ENCODE data around the gene FCGBP. TPM values are rescaled to one million over a fixed set of nuclear protein-coding genes. Genes with fewer than 3 reads are reported as not detected.
A peak's percentile ranks its signal among the peaks of the same experiment; 100 is the strongest.

The FCGBP gene
- polyA plus RNA-seq, 1 donor (not counting 4 experiments of a cell fraction or from before 2014, with no cell fraction given), result 0.10 TPM

GRCh38 chr19:39969266-39969665 is 34.8 kb upstream of the FCGBP start:
- FAIRE-seq (no peak), DNase-seq (ENCODE audit: low read depth, low spot score) (no peak)
- Histone ChIP-seq H3K27me3 (ENCODE audit: control insufficient read depth, extremely low read depth, insufficient read depth, low read length) (no peaks in the 10 kb centered on the region), H3K4me1 (ENCODE audit: control insufficient read depth, extremely low read depth, insufficient read depth, low read length) (peaks cover 17% of the 10 kb centered on the region), H3K4me3 (ENCODE audit: control insufficient read depth in 2 of 3, extremely low read depth in 1 of 3, insufficient read depth in 2 of 3, low read depth in 1 of 3, low read length in 3 of 3) (no peak overlapping the region), H3K4me2 (ENCODE audit: control insufficient read depth, extremely low read depth, insufficient read depth, low read depth, low read length) (peak overlapping the region; percentile 99), H3K36me3 (ENCODE audit: control insufficient read depth in 2 of 2, extremely low read depth in 1 of 2, insufficient read depth in 2 of 2, low read length in 2 of 2) (peaks cover 12 to 17% of the 10 kb centered on the region in 2 experiments), H3K9ac (ENCODE audit: control insufficient read depth, extremely low read depth, insufficient read depth, low read length) (no peak overlapping the region), H2AFZ (ENCODE audit: control insufficient read depth, low read length) (peak overlapping the region; percentile 23), H3K9me3 (ENCODE audit: control insufficient read depth, low read depth, low read length) (no peaks in the 10 kb centered on the region), H4K20me1 (ENCODE audit: control insufficient read depth, extremely low read depth, insufficient read depth, low read length) (no peaks in the 10 kb centered on the region), H3K79me2 (ENCODE audit: control insufficient read depth, insufficient read depth, low read length) (peaks cover 29% of the 10 kb centered on the region), H3K9me1 (ENCODE audit: control insufficient read depth, extremely low read depth, insufficient read depth, low read length) (no peaks in the 10 kb centered on the region), H3K27ac (ENCODE audit: control insufficient read depth, insufficient read depth, low read length) (peak overlapping the region; percentile 92)
- TF ChIP-seq CTCF (optimal IDR thresholded peaks at IDR 0.05 in 1 of 3, IDR thresholded peaks at IDR 0.05 in 1 of 3, conservative IDR thresholded peaks at IDR 0.05 in 1 of 3; ENCODE audit: extremely low read depth in 1 of 3, insufficient read depth in 2 of 3, low read length in 3 of 3) (no peak), EZH2 (IDR thresholded peaks at IDR 0.05; ENCODE audit: low read length) (no peak)
- dilution Hi-C loops (cut with MboI; ENCODE audit: extremely low pct_ligation_motif_present, low sequenced_read_pairs), result no loop called here

- Histone ChIP-seq H4K20me1 (ENCODE audit: control insufficient read depth, extremely low read depth, insufficient read depth, low read length) (no peaks in the 10 kb centered on the region), H3K27me3 (ENCODE audit: control insufficient read depth, extremely low read depth, insufficient read depth, low read length) (no peaks in the 10 kb centered on the region), H3K4me3 (ENCODE audit: control insufficient read depth in 2 of 3, extremely low read depth in 1 of 3, insufficient read depth in 2 of 3, low read depth in 1 of 3, low read length in 3 of 3) (no peak overlapping the region), H3K9me3 (ENCODE audit: control insufficient read depth, low read depth, low read length) (no peaks in the 10 kb centered on the region), H3K79me2 (ENCODE audit: control insufficient read depth, insufficient read depth, low read length) (peaks cover 26% of the 10 kb centered on the region), H3K27ac (ENCODE audit: control insufficient read depth, insufficient read depth, low read length) (peak overlapping the region; percentile 92), H3K36me3 (ENCODE audit: control insufficient read depth in 2 of 2, extremely low read depth in 1 of 2, insufficient read depth in 2 of 2, low read length in 2 of 2) (peaks cover 8 to 14% of the 10 kb centered on the region in 2 experiments), H3K4me2 (ENCODE audit: control insufficient read depth, extremely low read depth, insufficient read depth, low read depth, low read length) (no peak overlapping the region), H3K9ac (ENCODE audit: control insufficient read depth, extremely low read depth, insufficient read depth, low read length) (no peak overlapping the region), H3K9me1 (ENCODE audit: control insufficient read depth, extremely low read depth, insufficient read depth, low read length) (no peaks in the 10 kb centered on the region), H2AFZ (ENCODE audit: control insufficient read depth, low read length) (no peak overlapping the region), H3K4me1 (ENCODE audit: control insufficient read depth, extremely low read depth, insufficient read depth, low read length) (peaks cover 17% of the 10 kb centered on the region)
- dilution Hi-C loops (cut with MboI; ENCODE audit: extremely low pct_ligation_motif_present, low sequenced_read_pairs), result no loop called here
- no peak for TF ChIP-seq CTCF (optimal IDR thresholded peaks at IDR 0.05 in 1 of 3, IDR thresholded peaks at IDR 0.05 in 1 of 3, conservative IDR thresholded peaks at IDR 0.05 in 1 of 3; ENCODE audit: extremely low read depth in 1 of 3, insufficient read depth in 2 of 3, low read length in 3 of 3)
- TF ChIP-seq EZH2 (IDR thresholded peaks at IDR 0.05; ENCODE audit: low read length), result no peak
- FAIRE-seq, result no peak
- no peak for DNase-seq (ENCODE audit: low read depth, low spot score)
Measured at GRCh38 chr19:39968789-39969188, 34.4 kb upstream of the FCGBP start.

Data from keratinocyte (primary cell).